HFFc6 (cell line): ENCODE measurements around the gene ZNRF1. TPM values are rescaled to one million over a fixed set of nuclear protein-coding genes. Genes with fewer than 3 reads are reported as not detected.

Experiments used
- DNase-seq: peaks from one replicate; pipeline ENCODE4 v3.0.0-alpha.2; 2018
- H3K27ac Mint-ChIP-seq: 2 replicates; pipeline ENCODE4 v1.8.0; 2020; ENCODE audit warnings: mild to moderate bottlenecking, mixed read lengths
- H3K27me3 Mint-ChIP-seq: 2 replicates; pipeline ENCODE4 v1.8.0; 2021; ENCODE audit warnings: mild to moderate bottlenecking, moderate library complexity, mixed read lengths; ENCODE audit not compliant: insufficient read depth
- H3K36me3 Mint-ChIP-seq: 2 replicates; pipeline ENCODE4 v1.8.0; 2021; ENCODE audit warnings: low read depth, mixed read lengths
- H3K4me1 Mint-ChIP-seq: 2 replicates; pipeline ENCODE4 v1.8.0; 2020; ENCODE audit warnings: low read depth, mixed read lengths
- H3K4me3 Mint-ChIP-seq: 2 replicates; pipeline ENCODE4 v1.8.0; 2020; ENCODE audit warnings: mild to moderate bottlenecking, moderate library complexity, mixed read lengths
- H3K9me3 Mint-ChIP-seq: 2 replicates; pipeline ENCODE4 v1.8.0; 2020; ENCODE audit warnings: mild to moderate bottlenecking, mixed read lengths
- total RNA-seq, 6 experiments: library from RNA; stranded (reverse); fragmentation: NEBNext Ultra II Directional; extraction: Animal tissue kit (Norgen Biotek cat#: 25700); gene quantifications; 2 replicates in 1 of 6; 3 replicates in 5 of 6; pipeline ENCODE4 v1.2.3, GENCODE V29; 2021
- TF ChIP-seq, protein P1 (sequence below): fragments of 200-600 bp; sonication (generic); IDR thresholded peaks from 2 replicates; pipeline ENCODE4 v1.5.0; 2021; ENCODE audit warnings: antibody characterized with exemption, mild to moderate bottlenecking

Gene ZNRF1
- total RNA-seq, 6 experiments from 2014 or later, result 21.7 to 31.3 (median 28.0) TPM

DNA sequence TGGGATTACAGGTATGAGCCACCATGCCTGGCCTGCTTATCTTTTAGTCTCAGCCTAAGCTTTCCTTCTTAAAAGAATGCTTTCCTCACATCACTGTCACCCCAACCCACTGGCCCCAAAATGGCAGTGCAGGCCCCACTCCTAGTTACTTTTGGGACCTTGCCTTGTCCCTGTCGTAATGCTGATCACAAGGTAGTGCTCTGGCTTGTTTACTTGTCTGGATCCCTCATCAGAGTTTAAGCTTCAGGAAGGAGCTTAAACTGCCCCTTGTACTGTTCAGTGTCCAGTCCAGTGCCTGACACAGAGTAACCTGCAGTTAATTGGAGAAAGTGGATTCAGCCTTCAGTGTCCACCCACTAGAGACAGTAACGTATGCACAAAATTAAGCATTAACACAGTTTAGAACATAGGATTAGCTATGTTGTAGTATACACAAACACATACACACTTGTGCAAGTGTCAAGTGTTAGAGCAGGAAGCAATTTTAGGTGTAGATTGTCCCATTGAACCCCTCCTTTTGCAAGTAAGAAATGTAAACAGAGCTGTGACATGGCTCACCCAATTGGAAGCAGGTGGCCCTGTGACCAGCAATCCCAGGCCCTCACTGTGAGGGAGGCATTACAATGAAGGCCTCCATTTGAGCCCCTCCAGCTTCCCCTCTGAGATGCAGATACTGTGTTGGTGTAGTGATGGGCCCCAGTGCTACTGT is 73.6 kb downstream of the ZNRF1 start:
- TF ChIP-seq, protein P1, sequence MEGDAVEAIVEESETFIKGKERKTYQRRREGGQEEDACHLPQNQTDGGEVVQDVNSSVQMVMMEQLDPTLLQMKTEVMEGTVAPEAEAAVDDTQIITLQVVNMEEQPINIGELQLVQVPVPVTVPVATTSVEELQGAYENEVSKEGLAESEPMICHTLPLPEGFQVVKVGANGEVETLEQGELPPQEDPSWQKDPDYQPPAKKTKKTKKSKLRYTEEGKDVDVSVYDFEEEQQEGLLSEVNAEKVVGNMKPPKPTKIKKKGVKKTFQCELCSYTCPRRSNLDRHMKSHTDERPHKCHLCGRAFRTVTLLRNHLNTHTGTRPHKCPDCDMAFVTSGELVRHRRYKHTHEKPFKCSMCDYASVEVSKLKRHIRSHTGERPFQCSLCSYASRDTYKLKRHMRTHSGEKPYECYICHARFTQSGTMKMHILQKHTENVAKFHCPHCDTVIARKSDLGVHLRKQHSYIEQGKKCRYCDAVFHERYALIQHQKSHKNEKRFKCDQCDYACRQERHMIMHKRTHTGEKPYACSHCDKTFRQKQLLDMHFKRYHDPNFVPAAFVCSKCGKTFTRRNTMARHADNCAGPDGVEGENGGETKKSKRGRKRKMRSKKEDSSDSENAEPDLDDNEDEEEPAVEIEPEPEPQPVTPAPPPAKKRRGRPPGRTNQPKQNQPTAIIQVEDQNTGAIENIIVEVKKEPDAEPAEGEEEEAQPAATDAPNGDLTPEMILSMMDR, result no peak
- no peak overlapping the region for H3K27ac Mint-ChIP-seq
- peaks cover 11% of the 10 kb centered on the region for H3K4me1 Mint-ChIP-seq
- no peak overlapping the region for H3K4me3 Mint-ChIP-seq
- H3K9me3 Mint-ChIP-seq, result no peaks in the 10 kb centered on the region
- no peaks in the 10 kb centered on the region for H3K36me3 Mint-ChIP-seq
- H3K27me3 Mint-ChIP-seq, result no peaks in the 10 kb centered on the region; the same call in 1 of the 2 replicates
- no peak for DNase-seq

DNA sequence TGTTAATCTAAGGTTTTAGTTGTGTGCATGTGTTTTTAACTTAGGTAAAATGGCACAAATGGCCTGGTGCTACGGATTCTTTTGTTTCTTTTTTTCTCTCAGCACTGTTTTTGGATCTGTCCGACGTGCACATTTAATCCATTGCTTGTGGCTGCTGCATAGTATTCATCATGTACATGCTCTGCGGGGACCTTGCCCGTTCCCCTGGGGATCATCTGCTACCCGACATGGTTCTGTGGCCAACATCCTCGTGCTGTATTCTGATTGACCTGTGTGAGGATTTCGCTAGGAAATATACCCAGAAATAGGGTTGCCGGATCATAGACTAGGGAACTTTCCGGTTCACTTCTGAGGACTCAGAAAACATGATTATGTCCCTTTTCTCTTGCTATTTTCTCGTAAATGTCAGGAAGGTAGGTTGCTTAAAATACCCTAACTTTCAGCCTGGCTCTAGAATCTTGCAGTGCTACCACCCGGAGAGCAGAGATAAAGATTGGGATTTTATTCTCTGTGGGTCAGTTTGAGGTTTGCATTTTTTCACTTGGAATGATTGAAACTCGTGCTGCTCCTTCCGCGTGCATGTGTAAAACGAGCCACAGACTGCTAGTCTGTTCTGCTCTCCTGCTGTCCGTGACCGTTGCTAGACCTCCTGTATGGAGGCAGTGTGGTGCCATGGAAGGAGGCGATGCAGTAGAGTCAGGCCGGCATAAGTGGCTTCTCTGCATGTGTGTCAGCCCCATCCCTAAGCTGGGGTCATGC is 74.9 kb downstream of the ZNRF1 start:
- H3K36me3 Mint-ChIP-seq, result no peaks in the 10 kb centered on the region
- no peaks in the 10 kb centered on the region for H3K9me3 Mint-ChIP-seq
- H3K27me3 Mint-ChIP-seq, result no peaks in the 10 kb centered on the region
- H3K4me1 Mint-ChIP-seq, result peaks cover 15% of the 10 kb centered on the region
- H3K4me3 Mint-ChIP-seq, result no peak overlapping the region
- DNase-seq, result no peak
- no peak overlapping the region for H3K27ac Mint-ChIP-seq
- TF ChIP-seq, protein P1, result no peak

DNA sequence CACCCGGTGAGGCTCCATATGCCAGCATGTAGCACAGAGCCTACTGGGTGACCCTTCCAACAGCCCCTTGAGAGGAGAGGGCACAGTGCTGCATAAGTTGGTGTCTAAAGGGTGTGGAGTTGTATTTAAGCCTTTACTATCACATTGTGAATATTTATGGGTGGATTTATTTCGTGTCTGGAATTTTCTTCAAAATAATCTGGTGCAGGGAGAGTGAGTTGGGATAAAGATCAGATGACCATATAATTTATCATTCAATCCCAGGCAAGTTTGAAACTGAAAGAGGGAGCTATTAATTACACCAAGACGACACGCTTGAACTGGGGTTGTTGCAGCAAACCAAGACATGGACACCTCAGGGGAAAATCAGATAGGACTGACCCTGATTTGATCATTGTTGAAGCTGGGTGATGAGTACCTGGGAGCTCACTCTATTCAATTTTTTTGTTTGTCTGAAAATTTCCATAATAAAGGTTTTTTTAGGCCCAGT is 75.5 kb downstream of the ZNRF1 start:
- Mint-ChIP-seq H3K9me3 (no peaks in the 10 kb centered on the region), H3K36me3 (no peaks in the 10 kb centered on the region), H3K4me3 (no peak overlapping the region), H3K27me3 (no peaks in the 10 kb centered on the region; the same call in 1 of the 2 replicates), H3K4me1 (peaks cover 21% of the 10 kb centered on the region), H3K27ac (no peak overlapping the region)
- TF ChIP-seq, protein P1, result no peak
- no peak for DNase-seq

DNA sequence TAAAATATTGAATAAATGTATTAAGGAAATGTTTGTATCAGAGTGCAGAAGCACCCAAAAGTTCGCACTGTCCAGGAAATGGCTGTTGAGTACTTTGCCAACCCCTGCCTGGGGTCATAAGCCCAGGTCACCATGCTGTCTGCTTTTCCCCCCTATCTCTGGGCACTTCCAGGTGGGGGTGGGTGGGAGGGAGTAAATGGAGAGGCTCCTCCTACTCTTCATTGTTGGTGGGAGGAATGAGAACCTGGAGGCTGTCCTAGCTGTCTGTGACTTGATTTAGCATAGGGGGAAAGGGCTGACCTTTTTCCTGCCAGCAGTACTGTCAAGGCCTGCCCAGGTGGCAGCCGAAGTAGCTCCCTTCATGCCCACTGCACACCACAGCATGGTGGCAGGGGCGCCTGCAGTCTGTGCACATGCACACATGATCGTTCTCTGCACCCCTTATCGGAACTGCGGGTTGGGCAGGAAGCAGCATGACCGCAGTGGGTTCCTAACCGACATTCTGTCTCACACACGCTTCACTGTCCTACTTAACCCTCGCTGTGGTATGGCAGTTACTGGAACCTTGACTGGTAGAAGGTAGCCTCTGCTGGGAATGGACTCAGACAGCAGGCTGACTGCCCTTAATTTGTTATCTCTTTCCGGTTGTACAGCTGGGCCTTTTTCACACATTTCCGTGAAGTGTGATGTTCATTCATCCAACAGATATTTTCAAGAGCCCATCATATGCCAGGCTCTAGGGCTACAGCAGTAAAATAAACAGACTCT is 76.3 kb downstream of the ZNRF1 start:
- Mint-ChIP-seq H3K4me1 (peaks cover 23% of the 10 kb centered on the region), H3K9me3 (no peaks in the 10 kb centered on the region), H3K27ac (no peak overlapping the region), H3K27me3 (no peaks in the 10 kb centered on the region; the same call in 1 of the 2 replicates), H3K4me3 (no peak overlapping the region), H3K36me3 (no peaks in the 10 kb centered on the region)
- DNase-seq, result no peak
- TF ChIP-seq, protein P1, result no peak

DNA sequence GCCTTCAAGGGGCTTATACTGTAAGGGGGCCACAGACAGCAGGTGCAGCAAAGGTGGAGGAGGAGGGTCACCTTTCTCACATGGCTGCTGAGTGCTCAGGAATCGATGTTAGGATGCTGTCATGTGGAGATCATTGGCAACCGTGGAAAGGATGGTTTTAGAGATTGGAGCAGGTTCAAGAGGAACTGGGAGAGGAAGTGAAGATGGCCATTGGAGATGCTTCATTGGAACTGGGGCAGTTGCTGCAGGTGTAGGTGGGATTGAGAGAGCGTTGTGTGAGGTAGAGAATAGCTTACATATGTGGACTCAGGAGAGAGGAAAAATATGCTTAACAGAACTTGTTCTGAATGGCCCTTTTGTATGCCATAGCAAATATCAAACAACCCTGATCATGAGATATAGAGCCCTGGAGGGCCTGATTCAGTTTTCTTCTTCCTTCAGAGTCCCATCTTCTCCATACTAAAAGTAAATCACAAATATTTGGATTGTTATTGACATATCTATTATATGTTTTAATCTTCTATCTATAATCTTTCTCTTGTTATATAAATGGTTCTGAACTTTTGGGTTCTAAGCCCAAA is 77.0 kb downstream of the ZNRF1 start:
- DNase-seq, result no peak
- Mint-ChIP-seq H3K36me3 (no peaks in the 10 kb centered on the region), H3K4me1 (peaks cover 23% of the 10 kb centered on the region), H3K27me3 (no peaks in the 10 kb centered on the region; the same call in 1 of the 2 replicates), H3K27ac (no peak overlapping the region), H3K4me3 (no peak overlapping the region), H3K9me3 (no peaks in the 10 kb centered on the region)
- TF ChIP-seq, protein P1, result no peak
